Measurements from ENCODE around the gene VAMP3. TPM values are rescaled to one million over a fixed set of nuclear protein-coding genes. Genes with fewer than 3 reads are reported as not detected.

Gene VAMP3
- total and polyA plus RNA-seq, 9 of the 15 experiments (the other 6 are each of a cell fraction or from before 2014, with no cell fraction given) = 27.1 to 71.3 (median 47.5) TPM

DNA sequence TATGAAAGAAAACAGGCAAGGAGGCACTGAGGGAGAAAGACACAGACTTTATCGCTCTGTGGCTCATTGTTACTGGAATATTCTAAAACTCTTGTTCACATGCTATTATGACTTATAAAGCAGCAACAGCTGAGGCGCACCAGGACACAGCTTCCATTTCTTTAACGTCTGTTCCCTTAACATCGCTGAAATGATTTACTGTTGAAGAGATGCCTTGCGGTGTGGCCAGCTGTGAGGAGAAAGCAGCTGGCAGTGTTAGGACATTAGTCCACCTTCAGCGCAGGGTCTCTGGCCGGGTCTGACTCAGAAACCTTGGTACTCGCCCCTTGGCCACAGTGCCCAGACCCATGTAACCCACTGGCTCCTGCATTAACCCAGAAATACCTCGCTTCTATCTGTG, 9.9 kb downstream of the VAMP3 start:
- 86% methylated on average over 9 of the region's 9 CpGs for WGBS (ENCODE audit: insufficient coverage, low coverage, missing lambda C conversion rate)
- Histone ChIP-seq H3K36me3 (ENCODE audit: control insufficient read depth, insufficient read depth, low read length) (peaks cover 59% of the 10 kb centered on the region), H3K9me1 (ENCODE audit: control insufficient read depth, insufficient read depth, low read length) (no peaks in the 10 kb centered on the region), H3K9ac (ENCODE audit: insufficient read depth in 1 of 2, low read depth in 2 of 2, low read length in 2 of 2) (no peak overlapping the region), H3K27ac (ENCODE audit: extremely low read depth, low read depth, low read length) (no peak overlapping the region), H3K9me3 (replicated peaks; ENCODE audit: control insufficient read depth, insufficient read depth, low read depth, low read length) (peaks cover 7% of the 10 kb centered on the region), H3K4me1 (replicated peaks in 1 of 2; ENCODE audit: control insufficient read depth in 2 of 2, insufficient read depth in 2 of 2, low read length in 2 of 2) (peaks cover 7 to 17% of the 10 kb centered on the region in 2 experiments; a peak in 4 of 5 replicates), H3K79me2 (ENCODE audit: control insufficient read depth, insufficient read depth, low read length) (no peaks in the 10 kb centered on the region), H3K4me3 (no peak overlapping the region), H4K20me1 (replicated peaks; ENCODE audit: control insufficient read depth, insufficient read depth, low read length) (no peaks in the 10 kb centered on the region), H3K27me3 (ENCODE audit: control insufficient read depth in 2 of 2, insufficient read depth in 2 of 2, low read length in 2 of 2) (no peaks in the 10 kb centered on the region), H2AFZ (ENCODE audit: low read depth, low read length) (no peak overlapping the region), H3K4me2 (ENCODE audit: insufficient read depth, low read length) (no peak overlapping the region)
- TSS peak; percentile 17 for BruUV-seq (replicated peaks)
- TF ChIP-seq, protein P1, sequence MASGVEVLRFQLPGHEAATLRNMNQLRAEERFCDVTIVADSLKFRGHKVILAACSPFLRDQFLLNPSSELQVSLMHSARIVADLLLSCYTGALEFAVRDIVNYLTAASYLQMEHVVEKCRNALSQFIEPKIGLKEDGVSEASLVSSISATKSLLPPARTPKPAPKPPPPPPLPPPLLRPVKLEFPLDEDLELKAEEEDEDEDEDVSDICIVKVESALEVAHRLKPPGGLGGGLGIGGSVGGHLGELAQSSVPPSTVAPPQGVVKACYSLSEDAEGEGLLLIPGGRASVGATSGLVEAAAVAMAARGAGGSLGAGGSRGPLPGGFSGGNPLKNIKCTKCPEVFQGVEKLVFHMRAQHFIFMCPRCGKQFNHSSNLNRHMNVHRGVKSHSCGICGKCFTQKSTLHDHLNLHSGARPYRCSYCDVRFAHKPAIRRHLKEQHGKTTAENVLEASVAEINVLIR (CRISPR knock-in tag; IDR thresholded peaks at IDR 0.05) = no peak
- ChIA-PET POLR2A (interaction anchor here (1.2 to 1.9 kb wide), 3 partner anchors 10 to 23 kb away, joined by 3 to 6 read pairs (median 5); partner anchors contain the start of gene VAMP3), CTCF (ENCODE audit: low intra/inter-chr PET ratio) (no interaction called here)
- ATAC-seq = no peak
- DNase-seq (ENCODE audit: extremely low read depth in 1 of 4, low spot score in 3 of 4) = no peak
- intact Hi-C loops (cut with micrococcal nuclease) (no loop called here), in situ Hi-C loops (cut with MboI) (no loop called here)
- no peak for FAIRE-seq

- H3K4me1 ChIP-seq (replicated peaks in 1 of 2; ENCODE audit: control insufficient read depth in 2 of 2, insufficient read depth in 2 of 2, low read length in 2 of 2) = peaks cover 7 to 17% of the 10 kb centered on the region in 2 experiments; a peak in 4 of 5 replicates
- 78% methylated on average over 7 of the region's 7 CpGs for WGBS (ENCODE audit: insufficient coverage, low coverage, missing lambda C conversion rate)
- ChIA-PET POLR2A (interaction anchor here (1.0 to 1.9 kb wide), 3 partner anchors 10 to 38 kb away, joined by 3 to 6 read pairs (median 5); partner anchors contain the start of gene VAMP3), CTCF (ENCODE audit: low intra/inter-chr PET ratio) (no interaction called here)
- peaks cover 7% of the 10 kb centered on the region for H3K9me3 ChIP-seq (replicated peaks; ENCODE audit: control insufficient read depth, insufficient read depth, low read depth, low read length)
- no peaks in the 10 kb centered on the region for H4K20me1 ChIP-seq (replicated peaks; ENCODE audit: control insufficient read depth, insufficient read depth, low read length)
- H3K9ac ChIP-seq (ENCODE audit: insufficient read depth in 1 of 2, low read depth in 2 of 2, low read length in 2 of 2) = no peak overlapping the region
- intact Hi-C loops (cut with micrococcal nuclease) (no loop called here), in situ Hi-C loops (cut with MboI) (no loop called here)
- H3K4me2 ChIP-seq (ENCODE audit: insufficient read depth, low read length) = no peak overlapping the region
- no peaks in the 10 kb centered on the region for H3K27me3 ChIP-seq (ENCODE audit: control insufficient read depth in 2 of 2, insufficient read depth in 2 of 2, low read length in 2 of 2)
- no peak overlapping the region for H3K27ac ChIP-seq (ENCODE audit: extremely low read depth, low read depth, low read length)
- no peak for ATAC-seq
- BruUV-seq (replicated peaks) = no TSS peak
- peaks cover 58% of the 10 kb centered on the region for H3K36me3 ChIP-seq (ENCODE audit: control insufficient read depth, insufficient read depth, low read length)
- H2AFZ ChIP-seq (ENCODE audit: low read depth, low read length) = no peak overlapping the region
- no peak for DNase-seq (ENCODE audit: extremely low read depth in 1 of 4, low spot score in 3 of 4)
- no peaks in the 10 kb centered on the region for H3K79me2 ChIP-seq (ENCODE audit: control insufficient read depth, insufficient read depth, low read length)
- H3K4me3 ChIP-seq = no peak overlapping the region
- no peak for FAIRE-seq
- no peaks in the 10 kb centered on the region for H3K9me1 ChIP-seq (ENCODE audit: control insufficient read depth, insufficient read depth, low read length)
- TF ChIP-seq EGR1 (conservative IDR thresholded peaks at IDR 0.05) (no peak), MTA3 (IDR thresholded peaks at IDR 0.05; ENCODE audit: borderline replicate concordance) (no peak), EHMT2 (IDR thresholded peaks at IDR 0.05) (no peak), ZNF347 (CRISPR knock-in tag; IDR thresholded peaks at IDR 0.05; ENCODE audit: low read depth) (no peak), PCBP2 (IDR thresholded peaks at IDR 0.05; ENCODE audit: low read depth, low read length, poor library complexity, severe bottlenecking) (no peak), RBM15 (IDR thresholded peaks at IDR 0.05; ENCODE audit: insufficient read depth, low read length) (no peak), ERF (CRISPR knock-in tag; IDR thresholded peaks at IDR 0.05) (no peak), YBX1 (IDR thresholded peaks at IDR 0.05) (no peak), FOXJ3 (CRISPR knock-in tag; IDR thresholded peaks at IDR 0.05) (no peak), PRPF4 (IDR thresholded peaks at IDR 0.05; ENCODE audit: insufficient read depth, low read depth, low read length, poor library complexity, severe bottlenecking) (no peak)
- TF ChIP-seq, protein P2, sequence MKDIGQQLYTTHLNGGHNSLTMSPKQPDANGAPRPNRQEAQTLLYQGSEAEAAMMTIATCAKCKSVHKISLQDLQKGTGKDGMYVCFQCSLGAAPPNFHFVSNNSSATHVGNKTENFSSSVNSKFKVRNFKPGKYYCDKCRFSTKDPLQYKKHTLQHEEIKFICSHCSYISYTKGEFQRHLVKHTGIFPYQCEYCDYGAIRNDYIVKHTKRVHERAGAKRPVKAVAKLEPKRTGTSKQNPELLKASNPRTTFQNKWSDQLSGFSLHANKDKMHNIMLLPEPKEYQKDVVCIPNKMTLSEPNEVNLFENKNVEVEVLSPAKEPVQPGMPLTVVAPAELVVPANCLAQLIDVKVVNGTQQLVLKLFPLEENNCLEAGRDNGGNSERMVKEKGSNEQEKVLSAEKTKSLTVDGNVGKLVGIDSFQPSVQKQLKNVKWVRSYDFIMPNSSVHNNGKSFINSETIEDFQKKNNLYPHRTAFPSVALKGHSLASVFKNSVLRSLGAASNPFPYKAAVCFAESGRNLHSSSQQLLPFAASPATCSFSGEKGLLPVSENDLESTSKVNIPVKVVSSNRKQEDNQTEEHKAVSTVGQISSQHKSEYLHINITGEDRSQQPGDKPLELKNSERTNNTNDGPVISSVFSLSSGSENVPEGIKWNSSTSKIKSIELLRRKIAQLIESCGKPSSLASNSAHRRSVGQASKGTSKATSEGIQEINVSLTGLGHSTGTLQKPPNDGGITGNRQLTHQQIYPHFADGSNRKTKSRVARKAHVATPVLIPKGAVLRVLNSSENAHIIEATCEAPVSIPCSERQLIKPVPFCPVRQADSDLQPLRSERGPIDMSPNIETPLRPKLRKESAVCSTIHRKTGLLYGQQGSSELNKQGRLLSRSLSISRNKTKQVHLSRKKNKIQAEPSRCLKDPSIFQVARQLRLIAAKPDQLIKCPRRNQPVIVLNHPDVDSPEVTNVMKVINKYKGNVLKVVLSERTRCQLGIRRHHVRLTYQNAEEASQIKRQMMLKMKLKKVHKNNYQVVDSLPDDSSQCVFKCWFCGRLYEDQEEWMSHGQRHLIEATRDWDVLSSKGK (CRISPR knock-in tag; IDR thresholded peaks at IDR 0.05) = no peak
Observed at GRCh38 chr1:7781501-7781900, 10.4 kb downstream of the VAMP3 start.
